NCI-H69 (cell line): Measurements from ENCODE around the gene P2RX6.
A peak's percentile ranks its signal among the peaks of the same experiment; 100 is the strongest.

Experiments used
- DNase-seq: peaks from one replicate; lab custom pipeline; 2025; lab: John Stamatoyannopoulos, UW

Gene P2RX6

DNA sequence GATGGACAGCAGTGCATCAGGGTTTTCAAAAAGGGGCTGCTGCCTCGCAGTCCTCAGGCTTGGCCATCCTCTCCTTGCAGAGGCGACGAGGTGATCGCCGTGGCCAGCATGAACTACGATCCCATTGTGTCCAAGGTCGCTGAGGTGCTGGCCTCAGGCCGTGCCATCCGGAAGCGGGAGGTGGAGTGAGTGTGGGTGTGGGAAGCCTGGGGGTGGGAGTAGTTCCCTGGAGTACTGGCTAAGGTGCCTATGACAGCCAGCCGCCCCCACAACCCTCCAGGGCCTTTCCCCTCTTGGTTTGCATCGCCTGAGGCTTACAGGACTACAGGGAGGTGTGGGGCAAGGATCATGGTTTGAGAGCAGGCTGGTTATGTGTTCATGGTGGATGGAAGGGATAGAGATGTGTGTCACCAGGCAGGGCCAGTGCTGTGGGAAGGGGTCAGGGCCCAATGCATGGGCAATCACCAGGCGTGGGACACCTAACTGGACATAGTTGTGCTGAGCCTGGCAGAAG is 35.0 kb upstream of the P2RX6 start:
- DNase-seq: no peak

DNA sequence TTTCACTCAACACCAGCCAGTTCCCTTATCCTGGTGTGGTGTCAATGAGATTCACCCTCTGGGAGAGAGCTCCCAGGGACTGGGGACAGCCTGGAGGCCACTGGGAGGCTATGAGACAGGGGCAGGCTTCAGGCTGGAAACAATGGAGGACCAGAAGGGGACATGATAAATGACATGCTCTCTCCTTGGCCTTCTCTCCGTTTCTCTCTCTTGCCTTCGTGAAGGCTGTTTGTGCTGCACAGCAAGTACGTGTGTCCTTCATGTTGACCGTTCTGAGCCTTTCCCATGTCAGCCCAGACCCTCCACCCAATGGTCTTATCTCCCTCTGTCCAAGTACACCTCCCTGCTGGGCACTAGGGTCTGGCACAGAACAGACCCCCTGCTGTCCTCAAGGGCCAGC is 34.4 kb upstream of the P2RX6 start:
- DNase-seq: no peak

DNA sequence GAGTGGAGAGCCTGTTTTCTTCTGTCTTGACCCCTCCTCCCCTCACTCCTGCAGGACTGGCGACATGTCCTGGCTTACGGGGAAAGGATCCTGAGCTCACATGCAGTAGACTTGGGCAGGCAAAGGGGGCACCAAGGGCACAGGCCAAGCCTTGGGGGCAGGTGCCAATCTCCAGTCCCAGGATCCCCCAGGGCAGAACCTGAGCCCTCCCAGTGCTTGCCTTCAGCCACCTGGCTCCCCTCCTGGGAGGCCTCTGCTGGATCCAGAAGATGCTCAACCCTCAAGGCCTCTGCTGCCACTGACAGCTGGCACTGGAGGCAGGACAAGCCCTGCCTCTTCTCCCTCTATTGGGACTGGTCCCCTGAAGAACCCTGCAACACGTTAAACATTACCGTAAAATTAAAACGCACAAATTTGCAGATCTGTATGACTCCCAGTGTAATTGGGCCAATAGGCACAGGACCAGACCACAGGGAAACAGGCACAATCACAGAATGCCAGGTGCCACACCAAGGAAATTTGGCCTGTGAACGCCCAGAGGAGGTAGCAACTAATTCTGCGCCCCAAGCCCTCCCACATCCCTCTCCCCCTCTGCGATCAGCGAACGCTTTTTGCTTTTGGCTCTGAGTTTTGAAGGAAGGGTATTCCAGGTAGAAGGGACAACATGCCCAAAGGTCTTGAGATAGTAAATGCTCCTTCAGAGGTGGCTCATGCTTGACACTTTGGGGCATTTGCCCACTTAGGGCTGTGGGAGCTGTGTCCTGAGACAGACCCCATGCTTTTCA is 33.8 kb upstream of the P2RX6 start:
- DNase-seq: no peak

DNA sequence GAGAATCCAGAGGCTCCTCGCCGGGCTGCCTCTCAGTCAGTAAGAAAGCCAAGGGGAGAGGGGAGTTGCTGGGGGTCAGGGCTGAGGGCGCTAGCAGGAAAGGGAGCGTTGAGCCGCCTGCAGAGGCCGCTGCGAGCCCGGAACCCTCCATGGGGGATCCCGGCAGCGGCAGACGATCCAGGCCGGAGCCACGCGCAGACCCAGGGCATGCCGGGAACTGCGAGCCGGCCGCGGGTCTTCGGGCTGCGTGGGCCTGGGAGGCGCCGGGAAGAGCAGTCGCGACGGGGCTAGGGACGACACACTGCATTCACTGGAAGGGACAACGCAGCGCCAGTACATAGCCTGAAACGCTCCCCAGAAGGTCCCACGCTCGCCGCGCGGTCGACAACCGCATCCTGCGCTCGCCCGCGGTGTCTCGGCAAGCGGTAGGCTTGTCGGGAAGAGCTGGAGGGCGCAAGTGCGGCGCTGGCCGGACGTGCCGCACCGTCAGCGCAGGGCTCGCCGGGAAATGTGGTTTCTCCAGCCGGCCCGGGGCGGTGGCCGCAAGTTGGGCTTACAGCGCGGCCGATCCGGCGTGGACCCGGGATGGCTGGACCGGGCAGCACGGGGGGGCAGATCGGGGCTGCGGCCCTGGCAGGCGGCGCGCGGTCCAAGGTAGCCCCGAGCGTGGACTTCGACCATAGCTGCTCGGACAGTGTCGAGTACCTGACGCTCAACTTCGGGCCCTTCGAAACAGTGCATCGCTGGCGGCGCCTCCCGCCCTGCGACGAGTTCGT is 33.0 kb upstream of the P2RX6 start, which contains the start of gene LZTR1:
TSS of gene LZTR1 (plus strand) at position 511 of the 776 bp plus-strand sequence. CDS start at position 586, 75 bp downstream.
- DNase-seq: peak; percentile 80

GRCh38 chr22:20982563-20982882 is 32.4 kb upstream of the P2RX6 start:
- DNase-seq: no peak

- DNase-seq: no peak
These were observed 31.7 kb upstream of the P2RX6 start for GRCh38 chr22:20983081-20983771.

GRCh38 chr22:20985720-20986119 is 29.2 kb upstream of the P2RX6 start:
- no peak for DNase-seq

GRCh38 chr22:20986365-20986764 is 28.6 kb upstream of the P2RX6 start:
- DNase-seq: no peak

DNA sequence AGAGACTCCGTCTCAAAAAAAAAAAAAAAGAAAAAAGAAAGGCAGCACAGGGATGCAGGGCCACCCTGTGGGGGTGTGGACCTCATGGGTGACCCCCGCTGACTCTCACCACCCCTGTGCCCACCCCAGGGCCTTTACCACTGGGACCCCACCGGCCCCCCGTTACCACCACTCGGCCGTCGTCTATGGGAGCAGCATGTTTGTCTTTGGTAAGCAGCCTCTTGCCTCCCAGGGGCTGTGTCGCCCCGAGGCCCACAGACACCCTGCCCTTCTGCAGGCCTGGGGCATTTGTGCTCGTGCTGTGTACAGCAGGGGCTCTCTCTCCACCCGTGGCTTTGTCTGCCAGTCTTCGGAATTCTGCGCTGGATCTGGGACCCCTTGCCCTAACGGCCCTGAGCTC is 27.6 kb upstream of the P2RX6 start:
- DNase-seq: no peak

DNA sequence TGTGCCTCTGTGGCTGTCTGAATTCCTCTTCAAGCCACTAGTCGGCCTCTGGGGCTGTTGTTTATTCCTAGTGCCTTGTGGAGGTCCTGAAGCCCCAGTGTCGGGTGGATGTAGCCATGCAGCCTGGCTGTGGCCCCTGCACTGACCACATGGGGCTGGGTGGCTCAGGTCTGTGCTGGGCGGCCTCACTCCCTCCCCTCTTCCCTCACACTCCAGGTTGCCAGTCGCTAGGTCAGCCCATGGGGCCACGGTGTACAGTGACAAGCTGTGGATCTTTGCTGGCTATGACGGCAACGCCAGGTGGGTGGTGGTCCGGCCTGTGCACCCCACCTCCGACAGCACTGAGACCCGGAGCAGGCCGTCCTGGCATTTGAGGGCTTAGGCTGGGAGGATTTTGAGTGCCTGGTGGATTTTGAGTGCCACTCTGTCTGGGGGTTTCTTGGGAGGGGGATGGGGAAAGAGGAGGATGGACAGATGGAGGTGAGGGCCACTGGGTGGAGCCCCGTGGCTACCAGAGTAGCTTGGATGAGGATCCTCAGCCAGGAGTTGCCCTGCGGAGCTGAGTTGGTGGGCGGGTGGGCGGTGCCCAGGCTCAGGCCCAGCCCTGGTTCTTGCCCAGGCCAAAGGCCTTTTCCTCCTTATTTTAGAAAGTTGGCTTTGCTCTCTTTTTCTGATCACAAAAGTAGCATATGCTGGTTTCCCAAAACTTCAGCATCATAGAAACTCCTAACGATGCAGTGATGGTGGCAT is 26.2 kb upstream of the P2RX6 start:
- no peak for DNase-seq

- DNase-seq: no peak
These were observed 25.4 kb upstream of the P2RX6 start for GRCh38 chr22:20989323-20990138.

DNA sequence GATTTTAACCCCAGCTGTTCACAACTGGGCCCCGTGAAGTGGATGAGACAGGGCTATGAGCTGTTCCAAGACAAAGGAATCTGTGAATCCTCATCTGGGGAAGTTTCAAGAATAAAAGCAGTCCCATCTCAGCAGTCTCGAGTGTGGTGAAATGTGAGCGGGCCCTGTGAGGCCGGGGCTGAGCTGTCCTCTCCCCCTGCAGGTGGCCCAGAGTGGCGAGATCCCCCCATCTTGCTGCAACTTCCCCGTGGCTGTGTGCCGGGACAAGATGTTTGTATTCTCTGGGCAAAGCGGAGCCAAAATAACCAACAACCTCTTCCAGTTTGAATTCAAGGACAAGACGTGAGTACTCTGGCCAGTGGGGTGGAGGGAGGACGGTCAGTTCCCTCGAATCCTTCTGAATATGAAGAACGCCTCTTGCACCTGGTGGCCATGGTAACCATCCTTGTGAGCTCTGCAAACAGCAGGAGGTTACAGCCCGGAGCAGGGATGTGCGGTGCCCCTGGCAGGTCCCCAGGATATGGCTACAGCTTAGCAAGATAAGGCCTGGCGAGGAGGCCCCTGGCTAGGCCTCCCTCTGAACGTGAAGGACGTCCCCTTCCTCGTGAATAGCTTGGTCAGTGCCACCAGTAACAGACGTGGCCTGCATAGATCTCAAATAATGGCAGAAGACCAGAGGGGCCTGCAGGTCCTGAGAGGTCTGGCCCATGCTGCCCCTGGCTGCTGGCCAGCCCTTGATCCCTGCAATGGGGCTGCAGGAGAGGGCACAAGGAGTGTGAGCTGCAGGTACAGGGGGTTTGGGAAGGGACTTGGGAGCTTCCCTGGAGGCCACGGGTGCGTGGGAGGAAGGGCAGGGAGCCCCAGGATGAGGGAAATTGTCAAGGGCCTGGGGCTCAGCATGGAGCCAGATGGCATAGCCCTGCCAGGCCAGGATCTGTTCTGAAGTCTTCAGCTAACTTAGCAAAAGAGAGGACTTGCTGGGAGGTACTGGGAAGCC is 24.5 kb upstream of the P2RX6 start:
- no peak for DNase-seq

- no peak for DNase-seq
These were observed 23.5 kb upstream of the P2RX6 start for GRCh38 chr22:20991252-20992055.

DNA sequence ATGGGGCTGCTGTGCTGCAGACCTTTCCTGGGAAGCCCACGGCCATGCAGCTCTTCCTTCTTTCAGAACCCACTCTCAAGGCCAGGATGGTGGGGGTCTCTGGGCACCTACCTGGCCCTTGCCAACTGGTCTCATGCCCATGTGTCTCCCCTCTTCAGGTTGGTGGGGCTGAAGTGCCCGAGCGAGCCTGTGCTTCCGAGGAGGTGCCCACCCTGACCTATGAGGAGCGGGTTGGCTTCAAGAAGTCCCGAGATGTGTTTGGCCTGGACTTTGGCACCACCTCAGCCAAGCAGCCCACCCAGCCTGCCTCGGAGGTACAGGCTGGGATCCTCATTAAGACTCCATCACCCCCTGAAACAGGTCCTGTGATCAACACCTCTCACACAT is 22.9 kb upstream of the P2RX6 start:
- no peak for DNase-seq

DNA sequence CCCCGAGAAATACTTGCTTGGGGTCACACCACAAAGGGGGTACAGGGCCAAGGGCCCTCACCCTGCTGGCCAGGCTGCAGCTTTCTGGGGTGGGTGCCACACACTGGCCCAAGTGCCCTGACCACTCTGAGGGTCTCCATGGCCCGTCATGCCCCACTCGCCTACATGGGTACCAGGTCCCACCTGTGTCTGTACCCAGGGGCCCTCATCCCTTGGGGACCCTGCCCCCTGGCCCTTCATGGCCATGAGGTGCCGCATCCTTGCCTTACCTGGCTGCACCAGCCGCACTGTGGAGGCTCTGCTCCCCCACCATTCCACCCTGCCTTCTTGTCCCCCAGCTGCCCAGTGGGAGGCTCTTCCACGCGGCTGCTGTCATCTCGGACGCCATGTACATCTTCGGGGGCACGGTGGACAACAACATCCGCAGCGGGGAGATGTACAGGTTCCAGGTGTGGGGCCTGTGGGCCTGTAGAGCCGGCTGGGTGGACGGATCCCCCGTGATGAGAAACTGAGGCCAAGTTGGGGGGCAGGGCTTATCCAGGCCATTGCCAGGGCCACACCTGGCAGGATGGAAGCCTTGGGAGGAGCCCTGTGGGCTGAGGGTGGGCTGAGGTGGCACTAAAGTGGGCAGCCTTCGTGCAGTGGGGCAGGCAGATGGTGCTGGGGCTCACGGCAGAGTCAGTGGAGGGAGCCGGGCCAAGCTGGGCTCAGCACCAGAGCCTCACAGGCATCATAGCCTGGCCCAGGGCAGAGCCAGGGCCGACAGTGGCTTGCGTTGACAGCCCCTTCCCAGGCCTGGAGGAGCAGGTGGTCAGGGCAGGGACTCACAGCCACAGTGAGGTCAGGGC is 22.3 kb upstream of the P2RX6 start:
- DNase-seq: no peak

GRCh38 chr22:20993304-20994127 is 21.4 kb upstream of the P2RX6 start:
- no peak for DNase-seq
